Kidney glomerular epithelial cell (primary cell): ENCODE results near the gene SCAND1.
"Not testable (repeated sequence)": the region's sequence is repeated elsewhere in the genome, so short reads cannot be mapped to it uniquely, and the experiment has no call there.

Source experiments
- DNase-seq: peaks from one replicate; lab custom pipeline; 2025; lab: John Stamatoyannopoulos, UW

The SCAND1 gene

GRCh38 chr20:35959291-35959690 is 5.0 kb upstream of the SCAND1 start:
- not testable (repeated sequence) for DNase-seq

- DNase-seq = no peak
Observed at GRCh38 chr20:35956616-35957015, 2.3 kb upstream of the SCAND1 start.

GRCh38 chr20:35954907-35955251 is 577 bp upstream of the SCAND1 start:
- peak; percentile 55 for DNase-seq

- peak; percentile 15 for DNase-seq
Observed at GRCh38 chr20:35953387-35954199, 709 bp downstream of the SCAND1 start.

- peak; percentile 26 for DNase-seq
Observed at GRCh38 chr20:35952480-35953386, 1.6 kb downstream of the SCAND1 start.

GRCh38 chr20:35952080-35952479 is 2.2 kb downstream of the SCAND1 start:
- not testable (repeated sequence) for DNase-seq

- no peak for DNase-seq
Observed at GRCh38 chr20:35950093-35950492, 4.2 kb downstream of the SCAND1 start.

GRCh38 chr20:35947907-35948306 is 6.4 kb downstream of the SCAND1 start:
- DNase-seq = no peak

GRCh38 chr20:35947489-35947888 is 6.8 kb downstream of the SCAND1 start:
- DNase-seq = no peak

GRCh38 chr20:35942243-35942642 is 12.1 kb downstream of the SCAND1 start:
- no peak for DNase-seq

GRCh38 chr20:35941620-35942019 is 12.7 kb downstream of the SCAND1 start:
- no peak for DNase-seq

- DNase-seq = no peak
Observed at GRCh38 chr20:35939264-35939663, 15.0 kb downstream of the SCAND1 start.

- DNase-seq = no peak
Observed at GRCh38 chr20:35934050-35934449, 20.3 kb downstream of the SCAND1 start.

GRCh38 chr20:35929301-35929700 is 25.0 kb downstream of the SCAND1 start:
- DNase-seq = no peak

GRCh38 chr20:35920523-35920922 is 33.8 kb downstream of the SCAND1 start:
- no peak for DNase-seq

- no peak for DNase-seq
Observed at GRCh38 chr20:35918021-35918420, 36.3 kb downstream of the SCAND1 start.

- no peak for DNase-seq
Observed at GRCh38 chr20:35917077-35917476, 37.2 kb downstream of the SCAND1 start.

- DNase-seq = no peak
Observed at GRCh38 chr20:35912881-35913280, 41.4 kb downstream of the SCAND1 start.

- no peak for DNase-seq
Observed at GRCh38 chr20:35910254-35910653, 44.0 kb downstream of the SCAND1 start.

GRCh38 chr20:35909796-35910195 is 44.5 kb downstream of the SCAND1 start:
- no peak for DNase-seq

GRCh38 chr20:35909176-35909575 is 45.1 kb downstream of the SCAND1 start:
- DNase-seq = no peak

- no peak for DNase-seq
Observed at GRCh38 chr20:35908007-35908406, 46.3 kb downstream of the SCAND1 start.
